H9 (cell line): ENCODE measurements around the gene SORCS2. TPM values are rescaled to one million over a fixed set of nuclear protein-coding genes. Genes with fewer than 3 reads are reported as not detected.

Experiments
- DNase-seq: peaks from one replicate; pipeline ENCODE4 v3.0.0-alpha.2; 2017
- H2AFZ ChIP-seq: one replicate; pipeline ENCODE4 v1.6.1; 2013; ENCODE audit warnings: mild to moderate bottlenecking, low read length, control low read depth, moderate library complexity
- H2AK5ac ChIP-seq: 2 replicates; pipeline ENCODE4 v1.6.1; 2013; ENCODE audit warnings: low read length, control low read depth, mixed read lengths; ENCODE audit not compliant: insufficient read length
- H2BK120ac ChIP-seq: one replicate; pipeline ENCODE4 v1.6.1; 2013; ENCODE audit warnings: low read depth, mild to moderate bottlenecking, low read length, control low read depth, inconsistent platforms; ENCODE audit not compliant: poor library complexity, severe bottlenecking
- H2BK12ac ChIP-seq: 2 replicates; pipeline ENCODE4 v1.6.1; 2013; ENCODE audit warnings: low read length, control low read depth, mixed read lengths, low read depth; ENCODE audit not compliant: insufficient read length
- H2BK15ac ChIP-seq: 2 replicates; pipeline ENCODE4 v1.6.1; 2013; ENCODE audit warnings: low read depth, low read length, control low read depth
- H2BK20ac ChIP-seq: one replicate; pipeline ENCODE4 v1.6.1; 2013; ENCODE audit warnings: low read depth, mild to moderate bottlenecking, low read length, control low read depth, inconsistent platforms; ENCODE audit not compliant: poor library complexity, severe bottlenecking
- H2BK5ac ChIP-seq: 2 replicates; pipeline ENCODE4 v1.6.1; 2013; ENCODE audit warnings: low read length, control low read depth, mixed read lengths; ENCODE audit not compliant: insufficient read length
- H3K14ac ChIP-seq: 2 replicates; pipeline ENCODE4 v1.6.1; 2013; ENCODE audit warnings: low read length, control low read depth; ENCODE audit not compliant: insufficient read depth
- H3K18ac ChIP-seq: 2 replicates; pipeline ENCODE4 v1.6.1; 2013; ENCODE audit warnings: low read depth, mild to moderate bottlenecking, mixed read lengths, low read length, control low read depth; ENCODE audit not compliant: insufficient read length
- H3K23ac ChIP-seq: 2 replicates; pipeline ENCODE4 v1.6.1; 2013; ENCODE audit warnings: low read length, control low read depth, mixed read lengths, low read depth; ENCODE audit not compliant: insufficient read length
- H3K23me2 ChIP-seq: 2 replicates; pipeline ENCODE4 v1.6.1; 2013; ENCODE audit warnings: low read depth, mild to moderate bottlenecking, mixed read lengths, low read length, control low read depth; ENCODE audit not compliant: insufficient read length, poor library complexity, severe bottlenecking
- H3K27ac ChIP-seq: 2 replicates; pipeline ENCODE4 v1.5.1; 2013; ENCODE audit warnings: low read length, control low read depth, mixed read lengths, low read depth; ENCODE audit not compliant: insufficient read length
- H3K27me3 ChIP-seq: 2 replicates; pipeline ENCODE4 v1.6.1; 2013; ENCODE audit warnings: low read length, control low read depth, inconsistent platforms; ENCODE audit not compliant: insufficient read depth
- H3K4ac ChIP-seq: 2 replicates; pipeline ENCODE4 v1.6.1; 2013; ENCODE audit warnings: low read depth, mild to moderate bottlenecking, control low read depth, inconsistent platforms, low read length, moderate library complexity
- H3K4me1 ChIP-seq: 2 replicates; pipeline ENCODE4 v1.6.1; 2013; ENCODE audit warnings: low read length, control low read depth, inconsistent platforms; ENCODE audit not compliant: insufficient read depth
- H3K4me2 ChIP-seq: 2 replicates; pipeline ENCODE4 v1.6.1; 2013; ENCODE audit warnings: low read length, control low read depth, mixed read lengths; ENCODE audit not compliant: insufficient read length, insufficient read depth
- H3K56ac ChIP-seq: 2 replicates; pipeline ENCODE4 v1.6.1; 2013; ENCODE audit warnings: low read depth, mild to moderate bottlenecking, mixed read lengths, low read length, control low read depth; ENCODE audit not compliant: insufficient read length
- H3K79me1 ChIP-seq: 2 replicates; pipeline ENCODE4 v1.6.1; 2013; ENCODE audit warnings: low read depth, mild to moderate bottlenecking, moderate library complexity, low read length, control low read depth, inconsistent platforms; ENCODE audit not compliant: insufficient read depth, poor library complexity, severe bottlenecking
- H3K79me2 ChIP-seq: 2 replicates; pipeline ENCODE4 v1.6.1; 2013; ENCODE audit warnings: low read length, control low read depth, inconsistent platforms; ENCODE audit not compliant: insufficient read depth
- H3K9ac ChIP-seq: 2 replicates; pipeline ENCODE4 v1.6.1; 2013; ENCODE audit warnings: low read length, control low read depth, mixed read lengths; ENCODE audit not compliant: insufficient read length; ENCODE audit errors: extremely low read depth
- H3K9me3 ChIP-seq: one replicate; pipeline ENCODE4 v1.6.1; 2013; ENCODE audit warnings: low read depth, low read length, inconsistent platforms; ENCODE audit not compliant: control insufficient read depth
- H3T11ph ChIP-seq: one replicate; pipeline ENCODE4 v1.6.1; 2013; ENCODE audit warnings: mild to moderate bottlenecking, low read length, control low read depth, inconsistent platforms
- H4K20me1 ChIP-seq: one replicate; pipeline ENCODE4 v1.6.1; 2013; ENCODE audit not compliant: control insufficient read depth, insufficient read length, insufficient read depth
- H4K5ac ChIP-seq: 2 replicates; pipeline ENCODE4 v1.6.1; 2013; ENCODE audit warnings: low read depth, mild to moderate bottlenecking, mixed read lengths, low read length, control low read depth; ENCODE audit not compliant: insufficient read length
- H4K8ac ChIP-seq: replicated peaks from 2 replicates; pipeline ENCODE4 v1.6.1; 2013; ENCODE audit warnings: low read length, control low read depth, mixed read lengths, low read depth; ENCODE audit not compliant: insufficient read length
- H4K91ac ChIP-seq: 2 replicates; pipeline ENCODE4 v1.6.1; 2013; ENCODE audit warnings: low read depth, mild to moderate bottlenecking, moderate library complexity, mixed read lengths, low read length, control low read depth; ENCODE audit not compliant: insufficient read length
- H3K27ac Mint-ChIP-seq, 3 experiments: 2 replicates in 2 of 3; 3 replicates in 1 of 3; pipeline ENCODE4 v1.8.0; 2020 to 2021; ENCODE audit warnings: mixed read lengths in 3 of 3, mild to moderate bottlenecking in 1 of 3, moderate library complexity in 1 of 3
- H3K27me3 Mint-ChIP-seq: 2 replicates; pipeline ENCODE4 v1.8.0; 2021; ENCODE audit warnings: low read depth, mild to moderate bottlenecking, moderate library complexity, mixed read lengths
- H3K36me3 Mint-ChIP-seq, 3 experiments: 2 replicates in 2 of 3; 3 replicates in 1 of 3; pipeline ENCODE4 v1.8.0; 2020 to 2021; ENCODE audit warnings: low read depth in 3 of 3, mixed read lengths in 3 of 3; ENCODE audit not compliant: insufficient read depth in 1 of 3
- H3K4me1 Mint-ChIP-seq, 2 experiments: 2 replicates each; pipeline ENCODE4 v1.8.0; 2020; ENCODE audit warnings: mixed read lengths in 2 of 2
- H3K4me3 Mint-ChIP-seq, 2 experiments: 2 replicates in 1 of 2; 3 replicates in 1 of 2; pipeline ENCODE4 v1.8.0; 2020 to 2021; ENCODE audit warnings: mild to moderate bottlenecking in 2 of 2, mixed read lengths in 2 of 2, moderate library complexity in 1 of 2
- H3K9me3 Mint-ChIP-seq, 2 experiments: 2 replicates in 1 of 2; 3 replicates in 1 of 2; pipeline ENCODE4 v1.8.0; 2020; ENCODE audit warnings: mild to moderate bottlenecking in 2 of 2, mixed read lengths in 2 of 2, moderate library complexity in 1 of 2
- CTCF ChIP-seq: fragments of 200-600 bp; sonication (generic); conservative IDR thresholded peaks from 3 replicates; pipeline ENCODE4 v1.8.0; 2021; ENCODE audit warnings: antibody characterized with exemption, mild to moderate bottlenecking
- WGBS: extraction: QIAGEN DNeasy Blood & Tissue Kit; methylation state at CpG from one replicate; pipeline ENCODE4 v1.1.7; 2013; ENCODE audit warnings: missing lambda C conversion rate, low lambda C conversion rate, mixed read lengths; ENCODE audit not compliant: insufficient read length; ENCODE audit errors: extremely low coverage; 5-methylcytosine and 5-hydroxymethylcytosine counted together
- total RNA-seq: library from RNA; stranded (reverse); gene quantifications from 2 replicates; pipeline ENCODE4 v1.2.1, GENCODE V29; 2021

SORCS2 gene
- total RNA-seq, 1 experiment from 2014 or later = 0.57 TPM

- Histone ChIP-seq H3K27ac (no peak overlapping the region), H4K20me1 (no peaks in the 10 kb centered on the region), H2BK12ac (no peak overlapping the region), H3K9me3 (no peaks in the 10 kb centered on the region), H3K18ac (no peak overlapping the region), H3K9ac (no peak overlapping the region), H3K79me1 (no peaks in the 10 kb centered on the region), H2BK120ac (no peak overlapping the region), H3K23me2 (no peaks in the 10 kb centered on the region), H3K79me2 (no peaks in the 10 kb centered on the region), H4K5ac (no peak overlapping the region), H3K23ac (no peak overlapping the region), H4K8ac (no peak overlapping the region), H2AFZ (no peak overlapping the region), H3K4ac (no peak overlapping the region), H2BK20ac (no peak overlapping the region), H3K27me3 (no peaks in the 10 kb centered on the region), H3K4me2 (no peak overlapping the region), H2BK5ac (no peak overlapping the region), H3T11ph (no peak overlapping the region), H3K4me1 (peaks cover 2% of the 10 kb centered on the region; the same call in 1 of the 2 replicates), H4K91ac (no peak overlapping the region), H2AK5ac (no peak overlapping the region), H3K56ac (no peak overlapping the region), H2BK15ac (no peak overlapping the region), H3K14ac (no peak overlapping the region)
- Mint-ChIP-seq H3K36me3 (peaks cover 0 to 2% (median 0%) of the 10 kb centered on the region in 3 experiments; a peak in 2 of 7 replicates), H3K27me3 (peaks cover 3% of the 10 kb centered on the region; the same call in 1 of the 2 replicates), H3K9me3 (peaks cover 5 to 7% of the 10 kb centered on the region in 2 experiments; a peak in 4 of 5 replicates), H3K27ac (no peak overlapping the region), H3K4me3 (no peak overlapping the region), H3K4me1 (peaks cover 9 to 14% of the 10 kb centered on the region in 2 experiments)
- TF ChIP-seq CTCF = no peak
- no peak for DNase-seq
- no CpG with 5 or more reads among the region's 8 CpGs for WGBS
Observed at GRCh38 chr4:7536876-7537275, 344.5 kb downstream of the SORCS2 start.
